Left cardiac atrium (tissue), 4 donors: ENCODE data around the gene PPP1R9B. TPM values are rescaled to one million over a fixed set of nuclear protein-coding genes. Genes with fewer than 3 reads are reported as not detected.

Experiments
- ATAC-seq, 2 donors: fragments of 200-7000 bp; cut with Tn5 transposase; one replicate each; pipeline ENCODE4 v1.9.1; 2020; ENCODE audit warnings: mild to moderate bottlenecking in 2 of 2, moderate library complexity in 2 of 2
- DNase-seq: peaks from one replicate; pipeline ENCODE4 v3.0.0-alpha.2; 2020
- intact Hi-C, 2 donors: fragments of 100-400 bp; cut with DNase I; formaldehyde crosslinking; loops; one replicate each; pipeline versions ENCODE4 v1.14.1 to v1.15.1; 2022 to 2023
- total RNA-seq, 2 donors: library from RNA; stranded (reverse); fragmentation: NEBNext Ultra II Directional; extraction: Animal tissue kit (Norgen Biotek cat#: 25700); gene quantifications; one replicate each; pipeline ENCODE4 v1.2.1, GENCODE V29; 2021
- donor health status: DM: no; HTN: yes; CAD: no.
- donor health status: DM: no; HTN: yes; CAD: no; lungs with severe emphysema.
- donor health status: DM: yes; HTN: yes; CAD: no.
- donor health status: Dilated cardiomyopathy.

The PPP1R9B gene
- total RNA-seq, 2 donors from 2014 or later, result 35.8 to 43.4 TPM

GRCh38 chr17:50103252-50103651 is 47.2 kb downstream of the PPP1R9B start:
- intact Hi-C loops, result no loop called here
- DNase-seq, result no peak
- no peak for ATAC-seq

GRCh38 chr17:50102164-50102991 is 48.1 kb downstream of the PPP1R9B start:
- DNase-seq (peak; percentile 74), ATAC-seq (peak; percentile 82 to 87)
- intact Hi-C loops, result no loop called here

GRCh38 chr17:50101346-50102163 is 48.9 kb downstream of the PPP1R9B start:
- DNase-seq (peak; percentile 40), ATAC-seq (peak; percentile 68 to 82)
- intact Hi-C loops, result no loop called here

- peak; percentile 2 to 17 for ATAC-seq
- DNase-seq, result no peak
- intact Hi-C loops, result no loop called here
Measured at GRCh38 chr17:50100921-50101345, 49.5 kb downstream of the PPP1R9B start.

GRCh38 chr17:50100480-50100883 is 50.0 kb downstream of the PPP1R9B start:
- DNase-seq, result no peak
- intact Hi-C loops, result no loop called here
- no peak for ATAC-seq

GRCh38 chr17:50099003-50099402 is 51.5 kb downstream of the PPP1R9B start:
- no peak for ATAC-seq
- DNase-seq, result no peak
- intact Hi-C loops, result no loop called here

GRCh38 chr17:50098583-50098982 is 51.9 kb downstream of the PPP1R9B start:
- intact Hi-C loops, result no loop called here
- ATAC-seq, result no peak
- DNase-seq, result no peak

GRCh38 chr17:50097926-50098325 is 52.6 kb downstream of the PPP1R9B start:
- no peak for DNase-seq
- ATAC-seq, result no peak
- intact Hi-C loops, result no loop called here

GRCh38 chr17:50097455-50097854 is 53.0 kb downstream of the PPP1R9B start:
- ATAC-seq (no peak), DNase-seq (no peak)
- intact Hi-C loops, result no loop called here

- intact Hi-C loops, result no loop called here
- ATAC-seq (no peak), DNase-seq (no peak)
Measured at GRCh38 chr17:50096758-50097157, 53.7 kb downstream of the PPP1R9B start.

GRCh38 chr17:50096092-50096491 is 54.4 kb downstream of the PPP1R9B start:
- no peak for DNase-seq
- intact Hi-C loops, result no loop called here
- no peak for ATAC-seq

GRCh38 chr17:50095626-50096037 is 54.8 kb downstream of the PPP1R9B start:
- peak in 1 of 2 donors; percentile 0 for ATAC-seq
- no peak for DNase-seq
- intact Hi-C loops, result no loop called here

- peak; percentile 93 to 95 for ATAC-seq
- intact Hi-C loops, result loop anchor here (5.0 kb wide), 2 partner anchors 38 to 202 kb away; partner anchors contain the start of gene ITGA3 (in 1 of the 2)
- peak; percentile 97 for DNase-seq
Measured at GRCh38 chr17:50094753-50095619, 55.5 kb downstream of the PPP1R9B start, which contains the start of gene PDK2. Gene PDK2, plus strand, starts transcription at chr17:50095351. Its CDS starts 85 bp downstream, at chr17:50095436.

- intact Hi-C loops, result loop anchor here (5.0 kb wide), 2 partner anchors 37 to 203 kb away; partner anchors contain the start of gene ITGA3 (in 1 of the 2)
- peak; percentile 91 for DNase-seq
- ATAC-seq, result peak; percentile 77 to 80
Measured at GRCh38 chr17:50094243-50094752, 56.2 kb downstream of the PPP1R9B start.

- no peak for DNase-seq
- intact Hi-C loops, result loop anchor here (5.0 kb wide), 2 partner anchors 37 to 203 kb away; partner anchors contain the start of gene ITGA3 (in 1 of the 2)
- ATAC-seq, result no peak
Measured at GRCh38 chr17:50093807-50094206, 56.7 kb downstream of the PPP1R9B start.

GRCh38 chr17:50093246-50093645 is 57.2 kb downstream of the PPP1R9B start:
- no peak for ATAC-seq
- DNase-seq, result no peak
- intact Hi-C loops, result loop anchor here (5.0 kb wide), 2 partner anchors 36 to 204 kb away; partner anchors contain the start of gene ITGA3 (in 1 of the 2)

- DNase-seq, result no peak
- intact Hi-C loops, result loop anchor here (2.0 to 5.0 kb wide), 3 partner anchors 35 to 205 kb away; partner anchors contain the start of gene ITGA3 (in 1 of the 2)
- no peak for ATAC-seq
Measured at GRCh38 chr17:50091918-50092285, 58.6 kb downstream of the PPP1R9B start.
